Measurements from ENCODE around the gene ANKRD29. TPM values are rescaled to one million over a fixed set of nuclear protein-coding genes. Genes with fewer than 3 reads are reported as not detected.

Gene ANKRD29
- total RNA-seq, 3 donors from 2014 or later, result 1.5 to 3.3 (median 1.9) TPM

GRCh38 chr18:23664674-23665073 is 2.0 kb upstream of the ANKRD29 start:
- ATAC-seq (no peak), DNase-seq (no peak)
- Histone ChIP-seq H3K4me3 (no peak overlapping the region), H3K4me1 (ENCODE audit: low read depth) (peaks cover 7% of the 10 kb centered on the region), H3K36me3 (ENCODE audit: low read depth) (no peaks in the 10 kb centered on the region), H3K9me3 (no peaks in the 10 kb centered on the region)
- intact Hi-C loops (cut with DNase I, micrococcal nuclease), result no loop called here
- TF ChIP-seq, protein P1, sequence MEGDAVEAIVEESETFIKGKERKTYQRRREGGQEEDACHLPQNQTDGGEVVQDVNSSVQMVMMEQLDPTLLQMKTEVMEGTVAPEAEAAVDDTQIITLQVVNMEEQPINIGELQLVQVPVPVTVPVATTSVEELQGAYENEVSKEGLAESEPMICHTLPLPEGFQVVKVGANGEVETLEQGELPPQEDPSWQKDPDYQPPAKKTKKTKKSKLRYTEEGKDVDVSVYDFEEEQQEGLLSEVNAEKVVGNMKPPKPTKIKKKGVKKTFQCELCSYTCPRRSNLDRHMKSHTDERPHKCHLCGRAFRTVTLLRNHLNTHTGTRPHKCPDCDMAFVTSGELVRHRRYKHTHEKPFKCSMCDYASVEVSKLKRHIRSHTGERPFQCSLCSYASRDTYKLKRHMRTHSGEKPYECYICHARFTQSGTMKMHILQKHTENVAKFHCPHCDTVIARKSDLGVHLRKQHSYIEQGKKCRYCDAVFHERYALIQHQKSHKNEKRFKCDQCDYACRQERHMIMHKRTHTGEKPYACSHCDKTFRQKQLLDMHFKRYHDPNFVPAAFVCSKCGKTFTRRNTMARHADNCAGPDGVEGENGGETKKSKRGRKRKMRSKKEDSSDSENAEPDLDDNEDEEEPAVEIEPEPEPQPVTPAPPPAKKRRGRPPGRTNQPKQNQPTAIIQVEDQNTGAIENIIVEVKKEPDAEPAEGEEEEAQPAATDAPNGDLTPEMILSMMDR (IDR thresholded peaks at IDR 0.05), result no peak

GRCh38 chr18:23661735-23662308 is 889 bp downstream of the ANKRD29 start:
- Histone ChIP-seq H3K4me3 (no peak overlapping the region), H3K4me1 (ENCODE audit: low read depth) (peaks cover 7% of the 10 kb centered on the region), H3K36me3 (ENCODE audit: low read depth) (no peaks in the 10 kb centered on the region), H3K9me3 (no peaks in the 10 kb centered on the region)
- TF ChIP-seq, protein P1 (IDR thresholded peaks at IDR 0.05), result no peak
- ATAC-seq (no peak), DNase-seq (no peak)
- intact Hi-C loops (cut with DNase I, micrococcal nuclease), result no loop called here

DNA sequence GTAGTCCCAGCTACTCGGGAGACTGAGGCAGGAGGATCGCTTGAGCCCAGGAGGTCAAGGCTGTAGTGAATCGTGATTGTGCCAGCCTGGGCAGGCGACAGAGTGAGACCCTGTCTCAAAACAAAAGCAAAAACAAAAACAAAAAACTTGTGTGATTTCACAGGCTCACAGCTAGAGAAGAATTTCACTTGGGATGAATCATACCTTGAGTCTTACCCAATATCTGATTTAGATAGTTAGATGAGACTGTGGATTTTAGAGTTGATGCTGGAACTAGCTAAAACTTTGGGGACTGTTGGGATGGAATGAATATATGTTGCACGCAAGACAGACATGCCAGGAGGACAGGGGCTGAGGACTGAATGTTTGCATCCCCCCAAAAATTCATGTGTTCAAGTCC is 4.4 kb downstream of the ANKRD29 start:
- no peak overlapping the region for H3K4me3 ChIP-seq
- ATAC-seq, result no peak
- H3K4me1 ChIP-seq (ENCODE audit: low read depth), result peaks cover 7% of the 10 kb centered on the region
- no peak for DNase-seq
- no peaks in the 10 kb centered on the region for H3K9me3 ChIP-seq
- no peaks in the 10 kb centered on the region for H3K36me3 ChIP-seq (ENCODE audit: low read depth)
- TF ChIP-seq, protein P1 (IDR thresholded peaks at IDR 0.05), result no peak
- intact Hi-C loops (cut with DNase I, micrococcal nuclease), result no loop called here

- intact Hi-C loops (cut with DNase I, micrococcal nuclease), result no loop called here
- ATAC-seq, result no peak
- H3K4me3 ChIP-seq, result no peak overlapping the region
- TF ChIP-seq, protein P1 (IDR thresholded peaks at IDR 0.05), result no peak
- H3K36me3 ChIP-seq (ENCODE audit: low read depth), result no peaks in the 10 kb centered on the region
- H3K9me3 ChIP-seq, result no peaks in the 10 kb centered on the region
- peaks cover 8% of the 10 kb centered on the region for H3K4me1 ChIP-seq (ENCODE audit: low read depth)
- no peak for DNase-seq
Observed at GRCh38 chr18:23652232-23652631, 10.5 kb downstream of the ANKRD29 start.

DNA sequence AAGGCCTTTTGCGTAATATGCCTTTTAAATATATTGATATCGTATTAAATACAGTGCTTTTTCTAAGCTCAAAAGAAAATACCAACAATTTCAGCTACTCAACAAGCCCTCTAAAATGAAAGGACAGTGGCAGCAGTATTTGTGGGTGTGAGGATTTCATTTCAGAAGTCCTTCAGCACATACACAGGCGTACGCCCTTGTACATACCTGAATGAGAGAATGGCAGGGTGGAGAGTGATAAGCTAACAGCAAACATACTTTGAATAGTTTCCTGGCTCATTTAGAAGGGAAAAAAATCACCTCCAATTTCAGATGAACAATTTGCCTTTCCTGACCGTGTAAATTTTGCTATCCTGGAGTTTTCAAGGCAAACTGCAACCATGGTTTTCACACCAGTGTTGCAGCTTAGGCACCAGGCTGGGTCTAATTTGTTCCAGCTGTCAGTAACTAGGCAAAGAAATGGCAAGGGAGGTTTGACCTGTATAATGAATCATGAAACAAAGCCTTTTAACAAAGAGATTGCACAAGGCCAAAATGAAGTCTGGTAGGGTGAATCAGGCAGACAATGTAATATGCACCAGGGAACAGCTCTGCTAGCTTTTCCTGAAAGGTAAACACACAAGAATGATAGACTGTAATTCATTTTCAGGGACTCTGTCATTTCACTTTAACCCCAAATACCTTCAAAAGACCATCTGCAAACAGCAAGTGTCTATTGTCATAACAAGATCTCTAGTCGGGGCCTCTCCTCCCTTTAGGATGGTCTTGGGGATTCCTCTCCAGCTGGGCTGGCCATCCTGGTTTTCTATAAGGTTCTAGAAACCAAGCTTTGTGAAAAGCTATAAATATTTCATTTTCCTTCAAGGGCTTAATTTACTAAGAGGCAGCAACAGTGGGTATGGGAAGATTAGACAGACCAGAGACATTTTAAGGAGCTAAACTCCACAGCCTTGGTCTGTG is 11.5 kb downstream of the ANKRD29 start:
- TF ChIP-seq, protein P1 (IDR thresholded peaks at IDR 0.05), result no peak
- Histone ChIP-seq H3K4me3 (no peak overlapping the region), H3K4me1 (ENCODE audit: low read depth) (peaks cover 8% of the 10 kb centered on the region), H3K36me3 (ENCODE audit: low read depth) (no peaks in the 10 kb centered on the region), H3K9me3 (no peaks in the 10 kb centered on the region)
- no peak for DNase-seq
- peak; percentile 75 for ATAC-seq
- intact Hi-C loops (cut with DNase I, micrococcal nuclease), result no loop called here
